GM12864 (cell line): ENCODE measurements around the gene CACNA1G.

Experiments
- DNase-seq: peaks from one replicate; pipeline ENCODE4 v3.0.0-alpha.2; 2011; ENCODE audit warnings: low read depth
- H3K4me3 ChIP-seq: 2 replicates; pipeline ENCODE4 v1.5.1; 2011; ENCODE audit warnings: mild to moderate bottlenecking, low read depth, low read length, control low read depth
- TF ChIP-seq, protein P1 (sequence below): IDR thresholded peaks from 2 replicates; pipeline ENCODE4 v1.5.1; 2011; ENCODE audit warnings: low read depth, mild to moderate bottlenecking, moderate library complexity, low read length, control low read depth, inconsistent platforms; ENCODE audit errors: missing control alignments

The CACNA1G gene

DNA sequence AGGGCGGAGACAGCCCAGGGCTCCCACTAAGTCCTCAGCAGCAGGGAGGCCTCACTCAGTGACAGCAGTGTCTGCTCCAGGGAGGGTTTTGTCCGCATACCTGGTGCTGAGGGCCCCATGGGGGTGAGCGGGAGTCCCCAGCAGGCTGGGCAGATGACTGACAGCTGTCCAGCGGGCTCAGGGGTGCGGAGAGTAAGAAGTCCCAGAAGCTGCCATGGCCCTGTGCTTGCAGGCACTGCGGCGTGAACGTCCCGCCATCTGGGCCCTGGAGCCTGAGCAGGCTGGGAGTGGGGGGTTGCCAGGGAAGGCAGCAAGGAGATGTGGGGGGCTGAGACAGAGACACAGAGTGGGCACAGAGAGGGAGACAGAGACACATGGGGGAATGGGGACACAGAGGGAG, 20.1 kb downstream of the CACNA1G start:
- H3K4me3 ChIP-seq: no peak overlapping the region
- no peak for DNase-seq
- TF ChIP-seq, protein P1, sequence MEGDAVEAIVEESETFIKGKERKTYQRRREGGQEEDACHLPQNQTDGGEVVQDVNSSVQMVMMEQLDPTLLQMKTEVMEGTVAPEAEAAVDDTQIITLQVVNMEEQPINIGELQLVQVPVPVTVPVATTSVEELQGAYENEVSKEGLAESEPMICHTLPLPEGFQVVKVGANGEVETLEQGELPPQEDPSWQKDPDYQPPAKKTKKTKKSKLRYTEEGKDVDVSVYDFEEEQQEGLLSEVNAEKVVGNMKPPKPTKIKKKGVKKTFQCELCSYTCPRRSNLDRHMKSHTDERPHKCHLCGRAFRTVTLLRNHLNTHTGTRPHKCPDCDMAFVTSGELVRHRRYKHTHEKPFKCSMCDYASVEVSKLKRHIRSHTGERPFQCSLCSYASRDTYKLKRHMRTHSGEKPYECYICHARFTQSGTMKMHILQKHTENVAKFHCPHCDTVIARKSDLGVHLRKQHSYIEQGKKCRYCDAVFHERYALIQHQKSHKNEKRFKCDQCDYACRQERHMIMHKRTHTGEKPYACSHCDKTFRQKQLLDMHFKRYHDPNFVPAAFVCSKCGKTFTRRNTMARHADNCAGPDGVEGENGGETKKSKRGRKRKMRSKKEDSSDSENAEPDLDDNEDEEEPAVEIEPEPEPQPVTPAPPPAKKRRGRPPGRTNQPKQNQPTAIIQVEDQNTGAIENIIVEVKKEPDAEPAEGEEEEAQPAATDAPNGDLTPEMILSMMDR: no peak

- H3K4me3 ChIP-seq: no peak overlapping the region
These were observed 20.8 kb downstream of the CACNA1G start for GRCh38 chr17:50581316-50581715.

GRCh38 chr17:50582741-50583140, 22.2 kb downstream of the CACNA1G start:
- DNase-seq: no peak
- H3K4me3 ChIP-seq: no peak overlapping the region
- TF ChIP-seq, protein P1: no peak

More at GRCh38 chr17:50581316-50581715, 20.8 kb downstream of the CACNA1G start:
- TF ChIP-seq, protein P1: no peak
- no peak for DNase-seq

GRCh38 chr17:50583641-50584040, 23.1 kb downstream of the CACNA1G start:
- DNase-seq: no peak
- no peak overlapping the region for H3K4me3 ChIP-seq
- TF ChIP-seq, protein P1: no peak

- TF ChIP-seq, protein P1: no peak
- H3K4me3 ChIP-seq: no peak overlapping the region
- DNase-seq: no peak
These were observed 23.6 kb downstream of the CACNA1G start for GRCh38 chr17:50584116-50584515.

DNA sequence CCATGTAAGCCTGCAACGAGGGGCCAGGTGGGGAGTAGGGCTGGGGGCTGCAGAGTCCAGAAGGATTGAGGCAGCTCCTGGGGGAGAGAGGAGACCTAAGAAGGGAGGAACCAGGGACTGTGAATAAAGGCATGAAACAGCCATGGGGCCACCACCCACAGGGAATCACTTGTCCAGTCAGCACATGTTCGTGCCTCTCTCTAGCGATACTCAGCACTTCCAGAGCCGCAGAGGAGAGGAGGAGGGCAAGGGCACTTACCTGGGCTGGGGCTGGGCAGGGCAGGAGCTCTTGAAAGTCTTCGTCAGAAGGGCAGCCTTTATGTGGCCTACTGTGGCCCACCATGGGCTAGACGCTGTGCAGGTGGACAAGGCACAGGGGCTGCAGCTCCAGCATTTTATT, 24.2 kb downstream of the CACNA1G start:
- TF ChIP-seq, protein P1: no peak
- no peak for DNase-seq
- H3K4me3 ChIP-seq: no peak overlapping the region

- no peak overlapping the region for H3K4me3 ChIP-seq
- TF ChIP-seq, protein P1: no peak
- DNase-seq: no peak
These were observed 24.8 kb downstream of the CACNA1G start for GRCh38 chr17:50585346-50585745.
